Measurements from ENCODE around the gene FARP1.

Gene FARP1

GRCh38 chr13:98315902-98316301 is 173.0 kb downstream of the FARP1 start:
- H3K79me2 ChIP-seq (ENCODE audit: control insufficient read depth, low read length), result no peaks in the 10 kb centered on the region
- TF ChIP-seq EZH2phosphoT487 (IDR thresholded peaks at IDR 0.05; ENCODE audit: borderline replicate concordance, low read length) (no peak), CTCF (IDR thresholded peaks at IDR 0.05; ENCODE audit: low read depth, low read length, poor library complexity, severe bottlenecking) (no peak)
- no peak overlapping the region for H3K27ac ChIP-seq (ENCODE audit: low read depth, low read length)

GRCh38 chr13:98317573-98318171 is 174.8 kb downstream of the FARP1 start:
- Histone ChIP-seq H3K4me3 (ENCODE audit: low read length) (no peak overlapping the region), H3K4me2 (ENCODE audit: low read length) (no peak overlapping the region), H3K27ac (ENCODE audit: low read depth, low read length) (no peak overlapping the region), H3K36me3 (ENCODE audit: control insufficient read depth, low read length) (no peaks in the 10 kb centered on the region), H3K9me2 (replicated peaks; ENCODE audit: control insufficient read depth, low read length) (no peaks in the 10 kb centered on the region), H3K27me3 (ENCODE audit: control insufficient read depth, low read length) (no peaks in the 10 kb centered on the region), H3F3A (ENCODE audit: control insufficient read depth, insufficient read depth) (no peaks in the 10 kb centered on the region), H4K20me1 (ENCODE audit: control insufficient read depth, insufficient read depth, low read depth, low read length) (no peaks in the 10 kb centered on the region), H3K79me2 (ENCODE audit: control insufficient read depth, low read length) (no peaks in the 10 kb centered on the region), H3K9me3 (ENCODE audit: control insufficient read depth, insufficient read depth, low read length) (no peaks in the 10 kb centered on the region), H3K4me1 (ENCODE audit: control insufficient read depth, low read length) (no peaks in the 10 kb centered on the region)
- TF ChIP-seq CTCF (IDR thresholded peaks at IDR 0.05; ENCODE audit: low read depth, low read length, poor library complexity, severe bottlenecking) (no peak), EZH2phosphoT487 (IDR thresholded peaks at IDR 0.05; ENCODE audit: borderline replicate concordance, low read length) (no peak)

More at GRCh38 chr13:98315902-98316301, 173.0 kb downstream of the FARP1 start:
- no peaks in the 10 kb centered on the region for H3K9me2 ChIP-seq (replicated peaks; ENCODE audit: control insufficient read depth, low read length)
- no peak overlapping the region for H3K4me3 ChIP-seq (ENCODE audit: low read length)
- no peak overlapping the region for H3K4me2 ChIP-seq (ENCODE audit: low read length)
- H3K36me3 ChIP-seq (ENCODE audit: control insufficient read depth, low read length), result no peaks in the 10 kb centered on the region
- no peaks in the 10 kb centered on the region for H3K9me3 ChIP-seq (ENCODE audit: control insufficient read depth, insufficient read depth, low read length)
- H3K27me3 ChIP-seq (ENCODE audit: control insufficient read depth, low read length), result no peaks in the 10 kb centered on the region
- H3K4me1 ChIP-seq (ENCODE audit: control insufficient read depth, low read length), result no peaks in the 10 kb centered on the region
- no peaks in the 10 kb centered on the region for H3F3A ChIP-seq (ENCODE audit: control insufficient read depth, insufficient read depth)
- no peaks in the 10 kb centered on the region for H4K20me1 ChIP-seq (ENCODE audit: control insufficient read depth, insufficient read depth, low read depth, low read length)

GRCh38 chr13:98318263-98318878 is 175.5 kb downstream of the FARP1 start:
- H4K20me1 ChIP-seq (ENCODE audit: control insufficient read depth, insufficient read depth, low read depth, low read length), result no peaks in the 10 kb centered on the region

More at GRCh38 chr13:98318263-98318878, 175.5 kb downstream of the FARP1 start:
- H3K79me2 ChIP-seq (ENCODE audit: control insufficient read depth, low read length), result no peaks in the 10 kb centered on the region
- H3K27me3 ChIP-seq (ENCODE audit: control insufficient read depth, low read length), result no peaks in the 10 kb centered on the region
- H3K9me2 ChIP-seq (replicated peaks; ENCODE audit: control insufficient read depth, low read length), result no peaks in the 10 kb centered on the region
- TF ChIP-seq EZH2phosphoT487 (IDR thresholded peaks at IDR 0.05; ENCODE audit: borderline replicate concordance, low read length), result no peak
- TF ChIP-seq CTCF (IDR thresholded peaks at IDR 0.05; ENCODE audit: low read depth, low read length, poor library complexity, severe bottlenecking), result no peak
- no peak overlapping the region for H3K4me2 ChIP-seq (ENCODE audit: low read length)
- H3F3A ChIP-seq (ENCODE audit: control insufficient read depth, insufficient read depth), result no peaks in the 10 kb centered on the region
- H3K4me1 ChIP-seq (ENCODE audit: control insufficient read depth, low read length), result no peaks in the 10 kb centered on the region
- no peak overlapping the region for H3K27ac ChIP-seq (ENCODE audit: low read depth, low read length)
- no peaks in the 10 kb centered on the region for H3K36me3 ChIP-seq (ENCODE audit: control insufficient read depth, low read length)
- H3K9me3 ChIP-seq (ENCODE audit: control insufficient read depth, insufficient read depth, low read length), result no peaks in the 10 kb centered on the region
- H3K4me3 ChIP-seq (ENCODE audit: low read length), result no peak overlapping the region

Measured in DOHH2 (cell line).